RWPE1 (cell line): ENCODE data around the gene FEZ2.
A peak's percentile ranks its signal among the peaks of the same experiment; 100 is the strongest.

Experiments
- CTCF ChIA-PET: fragments of 350-600 bp; sonication (Branson Sonifier 250); formaldehyde crosslinking; extraction: SDS; loops from one replicate; lab custom pipeline; 2021; lab: Yijun Ruan, JAX
- POLR2A ChIA-PET: fragments of 400-600 bp; formaldehyde crosslinking; extraction: SDS; loops from one replicate; lab custom pipeline; 2020; ENCODE audit warnings: antibody characterized with exemption; ENCODE audit not compliant: low non-redundant PET; lab: Yijun Ruan, JAX
- DNase-seq: peaks from one replicate; pipeline ENCODE4 v3.0.0; 2012; ENCODE audit warnings: low spot score
- H3K27ac ChIP-seq: fragments of 450-650 bp; 2 replicates; pipeline ENCODE4 v1.5.1; 2017
- CTCF ChIP-seq: fragments of 450-650 bp; conservative IDR thresholded peaks from 2 replicates; pipeline ENCODE4 v1.5.1; 2017; ENCODE audit warnings: low read depth, mild to moderate bottlenecking

FEZ2 gene

GRCh38 chr2:36567711-36568408 lies 30.1 kb downstream of the FEZ2 start:
- H3K27ac ChIP-seq: no peak overlapping the region
- CTCF ChIA-PET: no interaction called here
- POLR2A ChIA-PET: no interaction called here

GRCh38 chr2:36566887-36567286 lies 31.1 kb downstream of the FEZ2 start:
- POLR2A ChIA-PET: no interaction called here
- H3K27ac ChIP-seq: no peak overlapping the region

More at GRCh38 chr2:36567711-36568408, 30.1 kb downstream of the FEZ2 start:
- no peak for DNase-seq
- TF ChIP-seq CTCF: no peak

GRCh38 chr2:36565712-36566111 lies 32.3 kb downstream of the FEZ2 start:
- DNase-seq: no peak
- ChIA-PET POLR2A (no interaction called here), CTCF (no interaction called here)
- no peak overlapping the region for H3K27ac ChIP-seq
- no peak for TF ChIP-seq CTCF

More at GRCh38 chr2:36566887-36567286, 31.1 kb downstream of the FEZ2 start:
- no peak for DNase-seq
- TF ChIP-seq CTCF: no peak
- CTCF ChIA-PET: no interaction called here

DNA sequence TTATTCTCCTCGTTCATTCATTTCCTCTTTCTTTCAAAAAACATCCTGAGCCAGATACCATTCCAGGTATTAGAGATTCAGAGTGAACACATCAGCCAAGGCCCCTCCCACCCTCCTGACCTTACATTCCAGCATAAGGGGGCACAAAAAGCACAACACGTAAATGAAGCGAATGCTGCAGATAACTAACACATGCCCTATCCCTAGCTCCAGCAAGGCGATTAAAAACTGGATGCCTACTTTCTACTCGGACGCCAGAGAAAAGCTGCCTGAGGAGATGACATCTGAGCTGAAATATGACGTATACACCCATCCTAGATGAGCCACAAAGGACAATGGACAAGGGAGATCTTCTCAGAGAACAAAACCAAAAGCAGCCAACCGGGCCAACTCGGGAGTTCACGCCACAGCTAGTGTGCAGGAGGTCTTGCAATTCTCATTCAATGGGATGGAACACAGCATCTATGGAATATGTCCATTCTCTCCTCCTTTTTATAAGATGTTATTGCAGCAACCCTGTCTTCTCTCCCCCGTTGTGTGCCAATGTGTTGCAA lies 33.5 kb downstream of the FEZ2 start:
- POLR2A ChIA-PET: no interaction called here
- CTCF ChIA-PET: interaction anchor here (0.6 kb wide), 1 partner anchor 161 kb away, joined by 4 read pairs; no protein-coding TSS in a partner anchor

DNA sequence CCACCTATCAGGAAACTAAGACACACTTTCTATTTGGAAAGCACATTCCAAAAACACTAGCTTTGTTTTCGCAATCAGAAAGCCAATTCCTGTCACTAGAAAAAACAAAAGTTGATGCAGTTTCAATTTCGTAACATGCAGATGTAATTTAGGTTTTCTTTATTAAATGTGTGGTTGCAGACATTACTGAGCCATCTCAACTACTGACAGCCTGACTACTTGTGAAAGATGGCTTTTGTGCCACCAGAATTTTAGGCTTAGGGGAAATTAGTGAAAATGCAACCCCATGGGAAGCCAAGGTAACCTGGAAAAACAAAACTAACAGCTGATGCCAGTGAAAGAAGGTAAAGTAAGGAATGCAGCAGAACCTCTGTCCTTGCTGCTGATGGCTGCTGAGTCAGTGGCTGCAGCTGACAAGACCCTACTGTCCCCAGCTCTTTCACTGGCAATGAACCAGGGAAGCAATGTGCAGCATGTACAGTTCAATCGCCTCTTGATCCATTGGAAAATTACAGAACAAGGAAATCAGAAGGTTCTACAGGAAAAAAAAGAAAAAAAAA lies 34.9 kb downstream of the FEZ2 start:
- ChIA-PET CTCF (interaction anchor here (0.6 kb wide), 1 partner anchor 217 kb away, joined by 5 read pairs; no protein-coding TSS in a partner anchor), POLR2A (interaction anchor here (0.7 kb wide), 1 partner anchor 12 kb away, joined by 3 read pairs; no protein-coding TSS in a partner anchor)
- DNase-seq: no peak
- TF ChIP-seq CTCF: no peak
- H3K27ac ChIP-seq: peak overlapping the region; percentile 58; the same call in 1 of the 2 replicates

More for the DNA sequence above, 33.5 kb downstream of the FEZ2 start:
- DNase-seq: no peak
- TF ChIP-seq CTCF: no peak
- H3K27ac ChIP-seq: no peak overlapping the region

GRCh38 chr2:36562240-36562639 lies 35.7 kb downstream of the FEZ2 start:
- POLR2A ChIA-PET: no interaction called here
- DNase-seq: peak; percentile 41
- H3K27ac ChIP-seq: no peak overlapping the region
- CTCF ChIA-PET: no interaction called here
- no peak for TF ChIP-seq CTCF
